GM18858 (cell line): ENCODE data around the gene PRADC1.
"Not testable (repeated sequence)": the region's sequence is repeated elsewhere in the genome, so short reads cannot be mapped to it uniquely, and the experiment has no call there.

Experiments used
- ATAC-seq: cut with Tn5 transposase; IDR thresholded peaks from one replicate; pipeline ENCODE4 v1.9.1; 2021; ENCODE audit not compliant: unreplicated experiment

The PRADC1 gene

DNA sequence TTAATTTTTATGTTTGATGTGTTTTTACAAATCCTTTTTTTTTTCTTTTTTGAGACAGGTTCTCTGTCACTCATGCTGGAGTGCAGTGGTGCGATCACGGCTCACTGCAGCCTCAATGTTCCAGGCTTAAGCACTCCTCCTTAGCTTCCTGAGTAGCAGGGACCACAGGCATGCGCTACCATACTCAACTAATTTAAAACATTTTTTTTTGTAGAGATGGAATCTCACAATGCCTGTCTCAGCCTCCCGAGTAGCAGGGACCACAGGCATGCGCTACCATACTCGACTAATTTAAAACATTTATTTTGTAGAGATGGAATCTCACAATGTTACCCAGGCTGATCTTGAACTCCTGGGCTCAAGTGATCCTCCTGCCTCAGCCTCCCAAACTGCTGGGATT, 27.4 kb downstream of the PRADC1 start:
- no peak for ATAC-seq

DNA sequence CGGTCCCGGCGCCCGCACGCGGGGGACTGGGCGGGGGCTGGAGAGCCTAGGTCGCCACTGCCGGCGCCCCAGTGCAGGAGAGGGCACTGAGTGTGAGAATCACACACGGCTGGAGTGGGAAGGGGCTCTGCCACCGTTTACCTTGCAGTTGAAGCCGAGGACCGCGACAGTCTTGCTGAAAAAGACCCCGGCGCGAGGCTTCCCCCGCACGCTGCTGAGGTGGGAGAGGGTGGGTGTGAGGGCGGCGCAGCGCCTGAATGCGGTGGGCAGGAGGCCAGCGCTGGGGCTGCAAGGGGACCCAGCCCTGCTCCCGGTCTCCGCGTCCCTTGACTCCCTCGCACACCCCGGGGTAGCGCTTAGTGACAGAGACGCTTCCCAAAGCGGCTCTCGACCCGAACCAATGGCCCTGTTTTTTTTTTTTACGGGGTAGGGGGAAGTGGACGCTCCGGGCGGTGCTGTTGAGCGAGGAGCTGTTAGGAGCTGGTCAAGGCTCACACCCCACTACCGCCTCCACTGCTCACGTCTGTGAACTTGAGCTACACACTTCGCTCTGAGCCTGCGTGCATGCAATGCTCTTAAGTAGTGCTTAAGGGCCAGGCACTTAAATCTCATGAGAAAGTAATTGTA, 29.9 kb downstream of the PRADC1 start:
- ATAC-seq, result no peak

DNA sequence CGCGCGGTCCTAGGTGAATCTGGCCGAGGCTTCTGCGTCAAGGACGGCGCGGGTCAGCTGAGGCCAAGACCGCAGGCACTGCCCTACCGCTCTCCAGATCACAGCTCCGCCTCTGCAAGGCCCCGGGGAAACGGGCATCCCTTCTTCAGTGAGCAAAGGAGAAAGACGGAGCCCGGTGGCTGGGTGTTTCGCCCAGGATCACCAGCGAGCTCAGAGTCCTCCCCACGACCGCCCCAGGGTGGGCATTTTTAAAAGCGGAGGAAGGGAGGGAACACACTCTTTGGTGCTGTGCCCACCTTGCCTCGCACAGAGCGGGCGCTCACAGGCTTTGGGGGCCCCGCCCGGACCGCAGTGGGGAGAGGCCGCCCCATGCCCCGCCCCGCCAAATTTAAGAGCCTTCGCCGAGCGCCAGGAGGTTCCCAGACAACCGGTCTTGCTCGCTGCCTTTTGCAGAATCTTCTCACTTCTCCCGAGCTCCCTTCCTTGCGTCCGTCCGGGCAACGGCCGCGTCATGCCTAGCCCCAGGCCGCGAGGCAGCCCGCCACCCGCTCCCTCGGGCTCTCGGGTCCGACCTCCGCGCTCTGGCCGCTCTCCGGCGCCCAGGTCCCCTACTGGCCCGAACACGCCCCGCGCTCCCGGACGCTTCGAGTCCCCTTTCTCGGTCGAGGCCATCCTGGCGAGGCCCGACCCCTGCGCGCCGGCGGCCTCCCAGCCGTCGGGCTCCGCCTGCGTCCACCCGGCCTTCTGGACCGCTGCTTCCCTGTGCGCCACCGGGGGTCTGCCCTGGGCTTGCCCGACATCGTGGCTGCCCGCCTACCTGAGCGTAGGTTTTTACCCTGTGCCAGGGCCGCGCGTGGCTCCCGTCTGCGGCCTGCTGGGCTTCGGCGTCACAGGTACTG, 30.6 kb downstream of the PRADC1 start, which contains the start of gene NOTO:
Gene NOTO (plus strand): TSS at position 419 of the 899 bp plus-strand sequence. CDS start 93 bp downstream, at position 512.
- no peak for ATAC-seq

DNA sequence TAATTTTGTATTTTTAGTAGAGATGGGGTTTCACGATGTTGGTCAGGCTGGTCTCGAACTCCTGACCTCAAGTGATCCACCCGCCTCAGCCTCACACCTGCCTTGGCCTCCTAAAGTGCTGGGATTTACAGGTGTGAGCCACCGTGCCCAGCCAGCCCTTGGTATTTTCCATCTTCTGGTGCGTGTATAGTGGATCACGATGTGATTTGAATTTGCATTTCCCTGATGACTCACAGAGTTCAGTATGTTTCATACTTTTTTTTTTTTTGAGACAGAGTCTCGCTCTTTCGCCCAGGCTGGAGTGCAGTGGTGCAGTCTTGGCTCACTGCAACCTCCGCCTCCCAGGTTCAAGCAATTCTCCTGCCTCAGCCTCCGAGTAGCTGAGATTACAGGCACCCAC, 32.8 kb downstream of the PRADC1 start:
- not testable (repeated sequence) for ATAC-seq

DNA sequence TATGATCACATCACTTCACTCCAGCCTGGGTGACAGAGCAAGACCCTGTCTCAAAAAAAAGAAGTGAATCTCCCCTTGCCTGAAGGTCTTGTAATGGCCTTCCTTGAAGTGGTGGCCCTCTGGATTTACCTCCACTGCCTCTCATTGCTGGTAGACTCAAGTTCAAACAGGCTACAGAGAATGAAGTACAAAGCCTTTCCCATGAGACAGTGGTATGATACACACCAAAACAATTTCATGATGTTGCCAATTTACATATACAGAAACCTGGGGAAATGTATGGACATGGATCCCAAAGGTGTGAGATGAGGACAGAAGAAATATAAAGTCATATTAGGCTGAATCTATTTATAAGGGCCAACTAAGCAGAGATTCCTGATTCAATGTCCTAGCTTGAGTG, 35.5 kb downstream of the PRADC1 start:
- ATAC-seq, result no peak

DNA sequence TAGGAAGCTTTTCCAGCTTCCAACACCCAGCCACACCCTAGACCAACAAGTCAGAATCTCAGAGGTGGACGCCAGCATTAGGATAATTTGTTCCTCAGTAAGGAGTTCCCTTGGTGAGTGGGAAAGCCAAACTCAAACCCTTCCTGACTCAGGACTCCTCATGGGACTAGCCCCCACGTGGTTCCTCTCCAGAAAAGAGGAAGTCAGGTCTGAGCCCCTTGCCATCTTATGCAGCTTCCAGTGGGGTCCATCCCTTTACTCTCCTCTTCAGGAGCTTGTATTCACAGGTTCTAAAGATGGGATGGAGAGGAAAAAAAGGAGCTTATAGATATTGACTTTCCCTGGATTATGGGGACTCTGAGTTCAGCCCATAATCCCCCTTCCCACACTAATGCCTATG, 45.5 kb downstream of the PRADC1 start:
- ATAC-seq, result no peak

DNA sequence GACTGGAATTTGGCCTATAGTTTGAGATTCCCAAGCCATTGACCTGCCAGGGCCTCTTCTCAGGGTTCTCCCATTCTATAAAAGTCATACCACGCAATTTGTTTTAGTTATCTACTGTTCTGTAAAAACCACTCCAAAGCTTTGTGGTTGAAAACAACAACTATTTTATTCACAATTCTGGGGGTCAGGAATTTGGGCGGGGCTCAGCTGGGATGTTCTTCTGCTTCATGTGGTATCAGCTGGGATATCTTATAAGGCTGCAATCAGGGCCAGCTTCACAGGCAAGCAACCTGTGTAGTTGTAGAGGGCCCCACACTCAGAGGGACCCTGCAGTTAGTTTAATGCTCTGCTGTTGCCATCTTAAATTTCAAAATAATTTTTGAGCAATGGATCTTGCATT, 47.1 kb downstream of the PRADC1 start:
- no peak for ATAC-seq
